ENCODE data around the gene TMEM132C.

DNA sequence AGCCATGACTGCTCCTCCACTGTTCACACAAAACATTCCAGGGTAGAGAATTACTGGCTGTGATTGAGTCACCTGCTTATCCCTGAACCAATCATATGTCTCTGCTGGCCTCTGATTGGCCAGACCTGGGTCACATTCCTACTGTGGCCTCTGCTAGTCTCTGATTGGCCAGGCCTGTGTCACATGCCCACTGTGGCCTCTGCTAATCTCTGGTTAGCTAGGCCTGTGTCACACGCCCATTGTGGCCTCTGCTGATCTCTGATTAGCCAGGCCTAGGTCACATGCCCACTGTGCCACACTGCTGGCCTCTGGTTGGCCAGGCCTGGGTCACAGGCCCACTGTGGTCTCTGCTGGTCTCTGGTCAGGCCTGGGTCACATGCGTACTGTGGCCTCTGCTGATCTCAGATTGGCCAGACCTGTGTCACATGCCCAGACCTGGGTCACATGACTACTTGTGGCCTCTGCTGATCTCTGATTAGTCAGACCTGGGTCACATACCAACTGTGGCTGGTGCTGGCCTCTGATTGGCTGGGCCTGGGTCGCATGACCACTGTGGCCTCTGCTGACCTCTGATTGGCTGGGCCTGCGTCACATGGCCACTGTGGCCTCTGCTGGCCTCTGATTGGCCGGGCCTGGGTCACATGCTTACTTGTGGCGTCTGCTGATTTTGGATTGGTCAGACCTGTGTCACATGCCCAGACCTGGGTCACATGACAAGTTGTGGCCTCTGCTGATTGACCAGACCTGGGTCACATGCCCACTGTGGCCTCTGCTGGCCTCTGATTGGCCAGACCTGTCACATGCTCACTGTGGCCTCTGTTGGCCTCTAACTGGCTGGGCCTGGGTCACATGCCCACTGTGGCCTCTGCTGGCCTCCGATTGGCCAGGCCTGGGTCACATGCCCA lies 305.2 kb downstream of the TMEM132C start:
- TF ChIP-seq MAFK (IDR thresholded peaks at IDR 0.05; ENCODE audit: partially characterized antibody) (no peak), CTCF (IDR thresholded peaks at IDR 0.05) (no peak)
